ENCODE results near the gene ERFL. TPM values are rescaled to one million over a fixed set of nuclear protein-coding genes. Genes with fewer than 3 reads are reported as not detected.
A peak's percentile ranks its signal among the peaks of the same experiment; 100 is the strongest.

The ERFL gene
- total and polyA plus RNA-seq, 2 of the 8 experiments (the other 6 are each of a cell fraction or from before 2014, with no cell fraction given): 0.12 TPM; not detected in 1

- H3K9ac ChIP-seq (replicated peaks in 1 of 4; ENCODE audit: extremely low read depth in 1 of 4, low read depth in 3 of 4, low read length in 3 of 4): no peak overlapping the region; a peak in 1 of 7 replicates
- H3K18ac ChIP-seq (ENCODE audit: extremely low read depth, low read length): no peak overlapping the region
- peaks cover 3 to 27% of the 10 kb centered on the region in 2 experiments for H4K20me1 ChIP-seq (replicated peaks in 1 of 2; ENCODE audit: control insufficient read depth in 1 of 2, insufficient read depth in 2 of 2, low read length in 2 of 2)
- DNase-seq (ENCODE audit: low read depth in 1 of 2, low spot score in 2 of 2) (no peak), FAIRE-seq (no peak)
- no peak overlapping the region for H2BK5ac ChIP-seq (ENCODE audit: low read depth, low read length)
- H2AK5ac ChIP-seq (ENCODE audit: low read depth, low read length): peak overlapping the region; percentile 93; the same call in 1 of the 2 replicates
- H4K5ac ChIP-seq (ENCODE audit: insufficient read length, low read depth, low read length): no peak overlapping the region
- H2BK15ac ChIP-seq (ENCODE audit: low read length): peak overlapping the region; percentile 81; the same call in 1 of the 2 replicates
- no peaks in the 10 kb centered on the region; a peak in 1 of 8 replicates for H3K36me3 ChIP-seq (ENCODE audit: control insufficient read depth in 2 of 4, insufficient read depth in 4 of 4, low read length in 3 of 4)
- no peaks in the 10 kb centered on the region for H3K79me2 ChIP-seq (ENCODE audit: control insufficient read depth in 1 of 2, insufficient read depth in 2 of 2, low read length in 2 of 2)
- peaks cover 48 to 88% (median 83%) of the 10 kb centered on the region in 4 experiments for H3K27me3 ChIP-seq (replicated peaks in 1 of 4; ENCODE audit: control insufficient read depth in 3 of 4, extremely low read depth in 1 of 4, insufficient read depth in 3 of 4, low read length in 3 of 4)
- H3K56ac ChIP-seq (replicated peaks; ENCODE audit: insufficient read length, low read depth, low read length): no peak overlapping the region
- no peaks in the 10 kb centered on the region for H3K9me3 ChIP-seq (ENCODE audit: insufficient read depth in 2 of 2, low read depth in 1 of 2, low read length in 1 of 2)
- no peak overlapping the region; a peak in 1 of 8 replicates for H3K4me3 ChIP-seq (ENCODE audit: extremely low read depth in 1 of 4, insufficient read depth in 2 of 4, low read depth in 3 of 4, low read length in 4 of 4)
- TF ChIP-seq SUZ12 (IDR thresholded peaks at IDR 0.05; ENCODE audit: low read length) (peak; percentile 39; the same call in 1 of the 2 replicates), SP2 (IDR thresholded peaks at IDR 0.05; ENCODE audit: low read length) (no peak)
- CTCF ChIA-PET (ENCODE audit: partially characterized antibody): interaction anchor here (0.6 to 7.0 kb wide), 18 partner anchors 9 to 578 kb away, joined by 3 to 51 read pairs (median 4); no protein-coding TSS in a partner anchor
- no peak overlapping the region for H3K14ac ChIP-seq (ENCODE audit: insufficient read length)
- H2BK12ac ChIP-seq (ENCODE audit: low read depth, low read length): 0 out of 2 replicates have a peak overlapping the region, but pooled peaks have one; percentile 50
- peak overlapping the region; percentile 19 for H3K4ac ChIP-seq (replicated peaks; ENCODE audit: insufficient read length, low read depth, low read length)
- no peak overlapping the region for H2BK120ac ChIP-seq (replicated peaks; ENCODE audit: low read depth, low read length)
- H4K8ac ChIP-seq (ENCODE audit: extremely low read depth, insufficient read depth, low read length): no peak overlapping the region
- H3K27ac ChIP-seq (ENCODE audit: low read depth, low read length): no peak overlapping the region
- WGBS, 2 experiments (ENCODE audit: extremely low coverage in 1 of 2, insufficient coverage in 1 of 2, insufficient read length in 1 of 2, insufficient replicate concordance in 2 of 2, low coverage in 1 of 2, low lambda C conversion rate in 2 of 2, missing lambda C conversion rate in 1 of 2): 51% methylated on average over 7 of the region's 7 CpGs; no CpG with 5 or more reads in 1 of the 2 experiments
- no peak overlapping the region for H4K91ac ChIP-seq (replicated peaks; ENCODE audit: insufficient read length, low read length)
- H3K79me1 ChIP-seq (ENCODE audit: low read depth, low read length): no peaks in the 10 kb centered on the region
- POLR2A ChIA-PET (ENCODE audit: partially characterized antibody): interaction anchor here (0.8 to 9.6 kb wide), 3 partner anchors 36 to 71 kb away, joined by 4 to 71 read pairs (median 4); no protein-coding TSS in a partner anchor
- H2AFZ ChIP-seq (ENCODE audit: low read length): no peak overlapping the region
- H3K4me2 ChIP-seq (ENCODE audit: insufficient read depth in 1 of 2, low read depth in 2 of 2, low read length in 2 of 2): no peak overlapping the region
- H3K4me1 ChIP-seq (replicated peaks in 1 of 4; ENCODE audit: control insufficient read depth in 3 of 4, insufficient read depth in 4 of 4, low read length in 3 of 4): peaks cover 3 to 17% (median 12%) of the 10 kb centered on the region in 4 experiments
- no peak overlapping the region for H3K23ac ChIP-seq (ENCODE audit: insufficient read length)
- H3K23me2 ChIP-seq (ENCODE audit: low read depth, low read length): peaks cover 6% of the 10 kb centered on the region
- no peak overlapping the region; the same call in 1 of the 2 replicates for H2BK20ac ChIP-seq (ENCODE audit: low read length)
These were observed 5.6 kb upstream of the ERFL start for GRCh38 chr19:41933693-41934426.

Data from H1 (cell line).